ENCODE data around the gene MTMR4. TPM values are rescaled to one million over a fixed set of nuclear protein-coding genes. Genes with fewer than 3 reads are reported as not detected.

The MTMR4 gene
- total RNA-seq, 1 donor from 2014 or later: 62.4 TPM

DNA sequence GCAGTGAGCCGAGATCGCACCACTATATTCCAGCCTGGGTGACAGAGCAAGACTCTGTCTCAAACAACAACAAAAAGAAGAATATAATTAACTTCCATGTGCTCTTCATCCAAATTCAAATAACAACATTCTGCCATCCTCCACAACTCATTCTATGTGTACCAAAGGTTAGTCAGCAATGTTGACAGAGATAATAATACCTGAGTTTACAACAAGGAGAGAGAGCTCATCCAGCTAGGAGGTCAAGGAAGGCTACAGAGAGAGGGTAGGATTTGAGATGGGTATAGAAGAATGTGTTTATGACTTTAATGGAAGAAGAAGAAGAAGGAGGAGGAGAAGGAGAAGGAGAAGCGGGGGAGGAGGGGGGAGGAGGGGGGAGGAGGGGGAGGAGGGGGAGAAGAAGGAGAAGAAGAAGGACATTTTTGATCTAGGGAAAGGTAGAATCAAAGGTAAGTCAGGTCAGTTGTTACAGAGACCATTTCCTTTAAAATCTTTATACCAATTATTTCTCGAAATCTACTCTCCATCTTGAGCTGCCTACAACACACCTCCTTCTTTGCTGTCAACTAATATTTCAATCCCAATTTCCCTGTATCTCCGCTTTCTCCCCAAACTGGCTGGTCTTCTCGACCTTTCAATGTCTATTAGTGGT is 16.1 kb downstream of the MTMR4 start:
- no peak for FAIRE-seq
- H3K27me3 ChIP-seq (ENCODE audit: control insufficient read depth, insufficient read depth, low read length): no peaks in the 10 kb centered on the region
- no peak overlapping the region for H3K4me3 ChIP-seq (ENCODE audit: low read depth, low read length)
- peaks cover 20% of the 10 kb centered on the region for H3K36me3 ChIP-seq (ENCODE audit: control insufficient read depth, insufficient read depth, low read length)
- no peak for DNase-seq (ENCODE audit: low read depth)
- TF ChIP-seq, protein P1, sequence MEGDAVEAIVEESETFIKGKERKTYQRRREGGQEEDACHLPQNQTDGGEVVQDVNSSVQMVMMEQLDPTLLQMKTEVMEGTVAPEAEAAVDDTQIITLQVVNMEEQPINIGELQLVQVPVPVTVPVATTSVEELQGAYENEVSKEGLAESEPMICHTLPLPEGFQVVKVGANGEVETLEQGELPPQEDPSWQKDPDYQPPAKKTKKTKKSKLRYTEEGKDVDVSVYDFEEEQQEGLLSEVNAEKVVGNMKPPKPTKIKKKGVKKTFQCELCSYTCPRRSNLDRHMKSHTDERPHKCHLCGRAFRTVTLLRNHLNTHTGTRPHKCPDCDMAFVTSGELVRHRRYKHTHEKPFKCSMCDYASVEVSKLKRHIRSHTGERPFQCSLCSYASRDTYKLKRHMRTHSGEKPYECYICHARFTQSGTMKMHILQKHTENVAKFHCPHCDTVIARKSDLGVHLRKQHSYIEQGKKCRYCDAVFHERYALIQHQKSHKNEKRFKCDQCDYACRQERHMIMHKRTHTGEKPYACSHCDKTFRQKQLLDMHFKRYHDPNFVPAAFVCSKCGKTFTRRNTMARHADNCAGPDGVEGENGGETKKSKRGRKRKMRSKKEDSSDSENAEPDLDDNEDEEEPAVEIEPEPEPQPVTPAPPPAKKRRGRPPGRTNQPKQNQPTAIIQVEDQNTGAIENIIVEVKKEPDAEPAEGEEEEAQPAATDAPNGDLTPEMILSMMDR (IDR thresholded peaks at IDR 0.05; ENCODE audit: insufficient read depth, low read length, severe bottlenecking): no peak

DNA sequence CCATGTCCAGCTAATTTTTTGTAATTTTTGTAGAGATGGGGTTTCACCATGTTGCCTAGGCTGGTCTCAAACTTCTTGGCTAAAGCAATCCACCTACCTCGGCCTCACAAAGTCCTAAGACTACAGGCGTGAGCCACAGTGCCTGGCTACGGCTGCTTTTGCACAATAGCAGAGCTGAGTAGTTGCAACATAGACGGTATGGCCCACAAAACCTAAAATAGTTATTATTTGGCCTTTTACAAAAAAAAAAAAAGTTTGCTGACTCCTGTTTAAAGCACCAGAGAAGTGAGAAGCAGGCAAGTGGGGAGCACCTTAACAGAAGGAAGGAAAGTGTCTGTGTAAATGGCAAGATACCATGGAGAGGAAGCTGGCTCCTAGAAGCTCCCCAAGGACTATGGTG is 20.9 kb downstream of the MTMR4 start:
- TF ChIP-seq, protein P1 (IDR thresholded peaks at IDR 0.05; ENCODE audit: insufficient read depth, low read length, severe bottlenecking): no peak
- DNase-seq (ENCODE audit: low read depth): no peak
- H3K4me3 ChIP-seq (ENCODE audit: low read depth, low read length): no peak overlapping the region
- no peak for FAIRE-seq
- no peaks in the 10 kb centered on the region for H3K27me3 ChIP-seq (ENCODE audit: control insufficient read depth, insufficient read depth, low read length)
- peaks cover 20% of the 10 kb centered on the region for H3K36me3 ChIP-seq (ENCODE audit: control insufficient read depth, insufficient read depth, low read length)

DNA sequence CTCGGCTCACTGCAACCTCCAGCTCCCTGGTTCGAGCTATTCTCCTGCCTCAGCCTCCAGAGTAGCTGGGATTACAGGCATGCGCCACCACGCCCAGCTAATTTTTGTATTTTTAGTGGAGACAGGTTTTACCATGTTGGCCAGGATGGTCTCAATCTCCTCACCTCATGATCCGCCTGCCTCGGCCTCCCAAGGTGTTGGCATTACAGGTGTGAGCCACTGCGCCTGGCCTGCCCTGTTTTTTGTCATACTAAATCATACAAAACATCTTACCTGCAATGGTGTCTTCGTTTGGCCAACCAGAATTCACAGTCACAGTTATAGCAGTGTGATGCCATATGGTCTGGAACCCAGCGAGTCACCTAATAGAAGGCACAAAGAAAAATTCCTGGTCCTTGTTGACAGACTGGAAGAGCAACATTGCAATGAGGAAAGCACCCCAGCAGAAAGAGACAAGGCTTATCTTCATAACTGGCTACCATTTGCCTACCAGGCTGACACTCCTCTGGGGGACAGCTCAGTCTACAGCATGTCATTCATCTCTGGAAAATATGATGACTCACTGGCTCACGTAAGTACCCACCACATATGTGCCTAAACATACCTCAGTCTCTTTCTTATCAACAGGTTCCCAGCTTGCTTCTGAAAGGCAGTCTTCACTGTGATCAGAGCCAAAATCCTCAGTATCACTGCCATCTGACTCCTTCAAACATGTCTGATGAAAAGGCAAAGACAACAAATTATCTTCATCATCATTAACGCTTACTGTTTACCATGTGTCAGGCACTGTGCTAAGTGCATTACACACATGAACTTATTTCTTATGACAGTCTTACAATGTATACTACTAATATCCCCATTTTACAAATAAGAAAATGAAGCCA is 22.0 kb downstream of the MTMR4 start:
- H3K4me3 ChIP-seq (ENCODE audit: low read depth, low read length): no peak overlapping the region
- no peaks in the 10 kb centered on the region for H3K27me3 ChIP-seq (ENCODE audit: control insufficient read depth, insufficient read depth, low read length)
- TF ChIP-seq, protein P1 (IDR thresholded peaks at IDR 0.05; ENCODE audit: insufficient read depth, low read length, severe bottlenecking): no peak
- peaks cover 20% of the 10 kb centered on the region for H3K36me3 ChIP-seq (ENCODE audit: control insufficient read depth, insufficient read depth, low read length)
- FAIRE-seq (peak; percentile 60), DNase-seq (ENCODE audit: low read depth) (peak; percentile 75)

DNA sequence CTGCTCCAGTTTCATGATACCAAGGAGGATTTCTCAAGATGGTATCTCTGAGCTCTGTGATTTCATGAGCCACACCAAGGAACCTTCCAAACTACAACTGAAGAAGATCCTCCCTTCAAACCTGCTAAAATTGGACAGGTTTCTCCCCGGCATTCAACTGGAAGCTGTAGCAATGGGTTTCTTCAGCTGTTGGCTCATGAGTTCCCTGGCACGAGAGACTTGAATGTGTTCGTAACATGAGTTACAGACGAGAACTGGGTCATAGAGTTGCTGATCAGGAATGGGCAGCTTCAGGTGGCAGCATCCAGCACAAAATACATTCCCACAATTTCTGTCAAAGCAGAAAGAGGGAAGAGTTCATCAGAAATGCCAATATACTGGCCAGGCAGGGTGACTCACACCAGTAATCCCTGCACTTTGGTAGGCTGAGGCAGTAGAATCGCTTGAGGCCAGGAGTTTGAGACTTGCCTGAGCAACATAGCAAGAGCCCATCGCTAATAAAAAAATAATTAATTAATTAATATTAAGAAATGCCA is 22.9 kb downstream of the MTMR4 start:
- no peak for DNase-seq (ENCODE audit: low read depth)
- TF ChIP-seq, protein P1 (IDR thresholded peaks at IDR 0.05; ENCODE audit: insufficient read depth, low read length, severe bottlenecking): no peak

DNA sequence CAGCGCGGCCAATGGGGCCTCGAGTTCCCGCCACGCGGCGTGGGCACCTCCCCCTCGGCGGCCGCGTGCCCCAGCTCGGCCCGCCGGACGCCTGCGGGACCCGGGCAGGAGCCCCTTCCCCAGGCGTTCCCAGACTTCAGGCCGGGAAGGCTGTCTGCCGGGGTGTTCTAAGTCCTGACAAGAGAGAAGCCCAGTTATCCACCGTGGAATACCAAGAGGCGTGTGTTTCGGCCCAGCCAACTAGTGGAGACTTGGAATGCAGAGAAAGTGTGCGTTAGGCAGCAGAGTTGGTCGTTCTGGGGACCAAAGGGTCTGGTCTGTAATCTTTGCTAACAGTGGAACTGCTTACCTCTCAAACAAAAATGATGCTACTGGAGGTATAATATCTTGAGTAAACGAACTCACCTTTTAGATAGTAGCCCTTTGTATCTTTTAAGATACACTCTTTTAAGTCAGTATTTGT is 26.0 kb downstream of the MTMR4 start:
- no peak for FAIRE-seq
- DNase-seq (ENCODE audit: low read depth): no peak
- no peak overlapping the region for H3K4me3 ChIP-seq (ENCODE audit: low read depth, low read length)

More for the DNA sequence above, 22.9 kb downstream of the MTMR4 start:
- FAIRE-seq: no peak
- H3K27me3 ChIP-seq (ENCODE audit: control insufficient read depth, insufficient read depth, low read length): no peaks in the 10 kb centered on the region
- peaks cover 20% of the 10 kb centered on the region for H3K36me3 ChIP-seq (ENCODE audit: control insufficient read depth, insufficient read depth, low read length)
- H3K4me3 ChIP-seq (ENCODE audit: low read depth, low read length): no peak overlapping the region

More for the DNA sequence above, 26.0 kb downstream of the MTMR4 start:
- H3K27me3 ChIP-seq (ENCODE audit: control insufficient read depth, insufficient read depth, low read length): no peaks in the 10 kb centered on the region
- no peaks in the 10 kb centered on the region for H3K36me3 ChIP-seq (ENCODE audit: control insufficient read depth, insufficient read depth, low read length)
- TF ChIP-seq, protein P1 (IDR thresholded peaks at IDR 0.05; ENCODE audit: insufficient read depth, low read length, severe bottlenecking): no peak

Data from bronchial epithelial cell (primary cell).